Calu3 (cell line): ENCODE measurements around the gene RHBDD1. TPM values are rescaled to one million over a fixed set of nuclear protein-coding genes. Genes with fewer than 3 reads are reported as not detected.

ENCODE experiments used
- BruUV-seq: library from RNA; stranded (reverse); fragments of 400-500 nt; replicated peaks from 2 replicates; lab custom pipeline; 2021; lab: Mats Ljungman, UMichigan
- CTCF ChIA-PET: fragments of 300-600 bp; sonication (Branson Sonifier 250); formaldehyde crosslinking; loops from one replicate; lab custom pipeline; 2022; ENCODE audit warnings: antibody characterized with exemption; lab: Charles Lee
- DNase-seq: peaks from one replicate; pipeline ENCODE4 v3.0.0; 2022
- H3K27ac Mint-ChIP-seq: one replicate; pipeline ENCODE4 v1.8.0; 2022; ENCODE audit warnings: mixed read lengths; ENCODE audit not compliant: unreplicated experiment
- H3K27me3 Mint-ChIP-seq: one replicate; pipeline ENCODE4 v1.8.0; 2022; ENCODE audit warnings: mixed read lengths; ENCODE audit not compliant: unreplicated experiment
- H3K36me3 Mint-ChIP-seq: one replicate; pipeline ENCODE4 v1.8.0; 2022; ENCODE audit warnings: mild to moderate bottlenecking, moderate library complexity, mixed read lengths; ENCODE audit not compliant: insufficient read depth, unreplicated experiment
- H3K4me1 Mint-ChIP-seq: one replicate; pipeline ENCODE4 v1.8.0; 2022; ENCODE audit warnings: mild to moderate bottlenecking, low read depth, mixed read lengths; ENCODE audit not compliant: unreplicated experiment
- H3K4me3 Mint-ChIP-seq: one replicate; pipeline ENCODE4 v1.8.0; 2022; ENCODE audit warnings: mild to moderate bottlenecking, low read depth, moderate library complexity, mixed read lengths; ENCODE audit not compliant: unreplicated experiment
- H3K9me3 Mint-ChIP-seq: one replicate; pipeline ENCODE4 v1.8.0; 2022; ENCODE audit warnings: low read depth, mixed read lengths; ENCODE audit not compliant: unreplicated experiment
- CTCF ChIP-seq: fragments of 200-600 bp; IDR thresholded peaks from one replicate; pipeline ENCODE4 v1.8.0; 2022; ENCODE audit warnings: antibody characterized with exemption; ENCODE audit not compliant: unreplicated experiment
- intact Hi-C: fragments of 100-400 bp; cut with micrococcal nuclease; formaldehyde crosslinking; loops from one replicate; pipeline ENCODE4 v1.10.0; 2022; ENCODE audit not compliant: unreplicated experiment
- total RNA-seq: library from RNA; stranded (reverse); gene quantifications from 2 replicates; pipeline ENCODE4 v1.2.3, GENCODE V29; 2022

Gene RHBDD1
- total RNA-seq, 1 experiment from 2014 or later, result 28.7 TPM

GRCh38 chr2:226963528-226963927 is 127.7 kb downstream of the RHBDD1 start:
- no peak overlapping the region for H3K27ac Mint-ChIP-seq
- H3K36me3 Mint-ChIP-seq, result no peaks in the 10 kb centered on the region
- no TSS peak for BruUV-seq
- no peaks in the 10 kb centered on the region for H3K9me3 Mint-ChIP-seq
- H3K4me3 Mint-ChIP-seq, result no peak overlapping the region
- H3K27me3 Mint-ChIP-seq, result no peaks in the 10 kb centered on the region
- no peak for TF ChIP-seq CTCF
- intact Hi-C loops, result no loop called here
- no peaks in the 10 kb centered on the region for H3K4me1 Mint-ChIP-seq
- no peak for DNase-seq
- CTCF ChIA-PET, result no interaction called here

DNA sequence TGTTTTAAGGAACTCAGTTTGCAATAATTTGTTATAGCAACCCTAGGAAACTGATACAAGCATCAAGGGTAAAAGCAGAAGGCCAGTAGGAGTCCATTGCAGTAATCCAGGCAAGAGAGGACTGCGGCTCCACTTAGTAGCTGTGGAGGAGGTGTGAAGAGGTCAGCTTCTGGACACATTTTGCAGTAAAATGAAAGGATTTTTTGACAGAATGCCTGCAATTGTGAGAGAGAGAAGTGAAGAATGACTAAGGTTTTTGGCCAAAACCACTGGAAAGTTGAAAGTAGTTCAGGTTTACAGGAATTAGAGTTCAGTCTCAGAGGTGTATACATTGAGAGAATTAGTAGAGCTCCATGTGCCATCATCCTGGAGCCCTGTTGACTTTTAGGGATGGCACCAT is 129.5 kb downstream of the RHBDD1 start:
- no peak overlapping the region for H3K27ac Mint-ChIP-seq
- CTCF ChIA-PET, result no interaction called here
- no peak for DNase-seq
- H3K36me3 Mint-ChIP-seq, result no peaks in the 10 kb centered on the region
- intact Hi-C loops, result no loop called here
- H3K9me3 Mint-ChIP-seq, result no peaks in the 10 kb centered on the region
- BruUV-seq, result no TSS peak
- no peaks in the 10 kb centered on the region for H3K27me3 Mint-ChIP-seq
- H3K4me1 Mint-ChIP-seq, result no peaks in the 10 kb centered on the region
- TF ChIP-seq CTCF, result no peak
- no peak overlapping the region for H3K4me3 Mint-ChIP-seq

DNA sequence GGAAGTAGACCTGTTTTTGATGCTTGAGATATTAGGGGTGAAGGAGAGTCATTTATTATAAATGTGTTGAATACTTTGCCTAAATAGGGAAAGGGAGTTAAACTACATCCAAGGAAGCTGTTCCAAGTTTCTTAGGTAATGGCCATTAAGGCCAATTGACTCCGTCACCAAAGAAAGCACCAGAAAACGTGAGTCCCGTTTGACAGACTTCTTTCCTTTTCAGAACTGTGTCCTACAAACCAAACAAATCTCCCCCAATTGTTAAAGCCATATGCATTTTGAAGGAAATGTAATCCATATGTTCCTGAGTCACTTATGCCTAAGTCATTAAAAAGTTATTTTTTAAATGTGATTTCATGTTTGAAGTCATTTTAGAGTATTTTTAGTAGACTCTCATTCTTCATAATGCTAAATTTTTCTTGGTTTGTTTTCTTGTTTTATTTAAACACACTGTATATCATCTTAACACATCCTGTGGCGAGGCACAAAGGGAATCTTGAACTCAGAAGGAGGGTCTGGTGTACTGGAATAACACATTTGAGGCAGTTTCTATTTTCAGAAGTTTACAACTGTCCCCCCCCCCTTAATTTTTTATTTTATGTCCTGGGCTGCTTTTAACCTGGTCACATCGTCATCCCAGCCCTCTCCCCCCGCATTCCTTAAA is 133.7 kb downstream of the RHBDD1 start:
- Mint-ChIP-seq H3K27me3 (no peaks in the 10 kb centered on the region), H3K4me3 (no peak overlapping the region), H3K27ac (no peak overlapping the region), H3K4me1 (no peaks in the 10 kb centered on the region), H3K9me3 (no peaks in the 10 kb centered on the region), H3K36me3 (no peaks in the 10 kb centered on the region)
- DNase-seq, result no peak
- BruUV-seq, result no TSS peak
- CTCF ChIA-PET, result interaction anchor here (0.7 kb wide), 1 partner anchor 34 kb away, joined by 3 read pairs; no protein-coding TSS in a partner anchor
- intact Hi-C loops, result no loop called here
- no peak for TF ChIP-seq CTCF

DNA sequence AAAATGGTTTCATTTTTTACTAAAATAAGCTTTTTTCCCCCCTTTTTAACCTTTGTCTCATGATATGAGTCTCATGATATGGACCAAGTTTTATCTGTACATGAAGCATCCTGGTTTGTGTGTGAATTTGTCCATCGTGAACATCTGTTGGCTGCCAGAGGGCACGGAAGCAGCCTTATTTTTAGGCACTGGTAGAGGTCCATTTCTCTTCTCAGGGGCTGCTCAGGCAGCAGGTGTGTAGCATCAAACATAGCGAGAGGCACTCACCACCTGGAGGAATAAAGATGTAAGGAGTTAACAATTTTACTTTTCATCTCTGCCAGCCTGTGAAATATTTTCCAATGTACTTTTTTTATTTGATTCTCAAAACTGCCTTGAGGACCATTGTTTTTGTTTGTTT is 134.5 kb downstream of the RHBDD1 start:
- no peaks in the 10 kb centered on the region for H3K36me3 Mint-ChIP-seq
- H3K4me3 Mint-ChIP-seq, result no peak overlapping the region
- CTCF ChIA-PET, result no interaction called here
- H3K9me3 Mint-ChIP-seq, result no peaks in the 10 kb centered on the region
- DNase-seq, result no peak
- no TSS peak for BruUV-seq
- intact Hi-C loops, result no loop called here
- H3K27me3 Mint-ChIP-seq, result no peaks in the 10 kb centered on the region
- TF ChIP-seq CTCF, result no peak
- H3K4me1 Mint-ChIP-seq, result no peaks in the 10 kb centered on the region
- no peak overlapping the region for H3K27ac Mint-ChIP-seq
